Right lobe of liver (tissue), 6 donors: ENCODE results near the gene SIK2. TPM values are rescaled to one million over a fixed set of nuclear protein-coding genes. Genes with fewer than 3 reads are reported as not detected.

Experiments
- ATAC-seq, 4 donors: fragments of 200-7000 bp; cut with Tn5 transposase; one replicate each; pipeline ENCODE4 v1.9.1; 2020; ENCODE audit warnings: mild to moderate bottlenecking in 4 of 4, moderate library complexity in 4 of 4
- DNase-seq, 3 donors: peaks; one replicate each; pipeline ENCODE4 v3.0.0-alpha.2; 2020
- H3K27ac ChIP-seq, 3 donors: fragments of 200-600 bp; one replicate each; pipeline ENCODE4 v1.8.0; 2022
- H3K27me3 ChIP-seq, 2 donors: fragments of 200-600 bp; one replicate each; pipeline ENCODE4 v1.8.0; 2022
- H3K36me3 ChIP-seq, 4 donors: fragments of 200-600 bp; sonication (generic) in 1 of 4; one replicate each; pipeline versions ENCODE4 v1.5.1 to v1.8.0; 2017 to 2022; ENCODE audit warnings: control low read depth in 1 of 4
- H3K4me1 ChIP-seq, 4 donors: fragments of 200-600 bp; sonication (generic) in 1 of 4; one replicate each; pipeline versions ENCODE4 v1.5.1 to v1.8.0; 2017 to 2022; ENCODE audit warnings: control low read depth in 1 of 4
- H3K4me3 ChIP-seq, 3 donors: fragments of 200-600 bp; one replicate each; pipeline ENCODE4 v1.8.0; 2022
- H3K9me3 ChIP-seq, 4 donors: fragments of 200-600 bp; sonication (generic) in 1 of 4; one replicate each; pipeline versions ENCODE4 v1.5.1 to v1.8.0; 2017 to 2022; ENCODE audit warnings: control low read depth in 1 of 4
- POLR2A ChIP-seq: fragments of 450-650 bp; IDR thresholded peaks from one replicate; pipeline ENCODE4 v1.6.1; 2017; ENCODE audit warnings: antibody characterized with exemption, mild to moderate bottlenecking
- WGBS: methylation state at CpG from one replicate; pipeline ENCODE4 v1.1.6; 2018; ENCODE audit warnings: low coverage, low lambda C conversion rate; ENCODE audit not compliant: insufficient coverage; ENCODE audit errors: missing lambda C conversion rate; 5-methylcytosine and 5-hydroxymethylcytosine counted together
- intact Hi-C, 2 donors: fragments of 100-400 bp; cut with DNase I; formaldehyde crosslinking; loops; one replicate each; pipeline versions ENCODE4 v1.11.2 to v1.14.1; 2022
- total RNA-seq, 6 experiments: library from RNA; depleted of rRNA in 2 of 6; stranded (reverse); fragments of >200 nt in 2 of 6; fragmentation: NEBNext Ultra II Directional in 3 of 6; extraction: Animal tissue kit (Norgen Biotek cat#: 25700) in 3 of 6; gene quantifications; one replicate each; pipeline versions ENCODE4 v1.1.0 to v1.2.4, GENCODE V29; 2016 to 2023
- TF ChIP-seq, protein P1 (sequence below), 4 donors: fragments of 200-600 bp in 3 of 4; fragments of 450-650 bp in 1 of 4; IDR thresholded peaks; one replicate each; pipeline versions ENCODE4 v1.5.1 to v1.8.0; 2016 to 2022; ENCODE audit warnings: antibody characterized with exemption in 4 of 4, mild to moderate bottlenecking in 2 of 4
- donor health status: DM: no; HTN: yes; CAD: no.
- donor health status: DM: no; HTN: no; CAD: no.
- donor health status: DM: no; HTN: no; CAD: no.
- donor health status: DM: no; HTN: yes; CAD: no.
- donor health status: DM: no; HTN: yes; CAD: no.

SIK2 gene
- total RNA-seq, 6 experiments from 2014 or later: 15.4 to 39.5 (median 26.4) TPM

DNA sequence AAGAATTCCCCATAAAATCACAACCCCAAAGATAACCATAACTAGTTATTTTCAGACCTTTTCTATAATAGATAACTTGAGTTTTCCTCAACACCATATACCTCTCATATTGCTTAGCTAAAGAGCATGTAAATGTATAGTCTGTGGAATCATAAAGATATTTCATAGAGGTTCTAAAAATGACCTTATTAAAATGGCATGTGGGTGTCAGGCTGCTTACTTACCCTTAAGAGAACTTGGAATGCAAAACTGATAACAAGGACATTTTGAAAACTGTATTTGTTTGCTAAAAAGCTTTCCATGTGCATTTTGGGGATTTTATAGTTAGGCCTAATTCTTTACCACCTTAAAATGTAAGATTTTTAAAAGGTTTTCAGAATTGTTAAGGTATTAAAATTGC is 4.7 kb downstream of the SIK2 start:
- Histone ChIP-seq H3K9me3 (no peaks in the 10 kb centered on the region), H3K36me3 (no peaks in the 10 kb centered on the region), H3K27ac (peak overlapping the region in 2 of 3 donors; percentile 100), H3K27me3 (no peaks in the 10 kb centered on the region), H3K4me3 (no peak overlapping the region), H3K4me1 (peaks cover 0 to 46% (median 11%) of the 10 kb centered on the region in 4 donors)
- no peak for DNase-seq
- TF ChIP-seq, protein P1, sequence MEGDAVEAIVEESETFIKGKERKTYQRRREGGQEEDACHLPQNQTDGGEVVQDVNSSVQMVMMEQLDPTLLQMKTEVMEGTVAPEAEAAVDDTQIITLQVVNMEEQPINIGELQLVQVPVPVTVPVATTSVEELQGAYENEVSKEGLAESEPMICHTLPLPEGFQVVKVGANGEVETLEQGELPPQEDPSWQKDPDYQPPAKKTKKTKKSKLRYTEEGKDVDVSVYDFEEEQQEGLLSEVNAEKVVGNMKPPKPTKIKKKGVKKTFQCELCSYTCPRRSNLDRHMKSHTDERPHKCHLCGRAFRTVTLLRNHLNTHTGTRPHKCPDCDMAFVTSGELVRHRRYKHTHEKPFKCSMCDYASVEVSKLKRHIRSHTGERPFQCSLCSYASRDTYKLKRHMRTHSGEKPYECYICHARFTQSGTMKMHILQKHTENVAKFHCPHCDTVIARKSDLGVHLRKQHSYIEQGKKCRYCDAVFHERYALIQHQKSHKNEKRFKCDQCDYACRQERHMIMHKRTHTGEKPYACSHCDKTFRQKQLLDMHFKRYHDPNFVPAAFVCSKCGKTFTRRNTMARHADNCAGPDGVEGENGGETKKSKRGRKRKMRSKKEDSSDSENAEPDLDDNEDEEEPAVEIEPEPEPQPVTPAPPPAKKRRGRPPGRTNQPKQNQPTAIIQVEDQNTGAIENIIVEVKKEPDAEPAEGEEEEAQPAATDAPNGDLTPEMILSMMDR (IDR thresholded peaks at IDR 0.05): no peak
- TF ChIP-seq POLR2A: no peak
- intact Hi-C loops: loop anchor here in 1 of 2 donors (10.0 kb wide), 1 partner anchor 168 kb away; no protein-coding TSS in a partner anchor
- ATAC-seq: no peak

DNA sequence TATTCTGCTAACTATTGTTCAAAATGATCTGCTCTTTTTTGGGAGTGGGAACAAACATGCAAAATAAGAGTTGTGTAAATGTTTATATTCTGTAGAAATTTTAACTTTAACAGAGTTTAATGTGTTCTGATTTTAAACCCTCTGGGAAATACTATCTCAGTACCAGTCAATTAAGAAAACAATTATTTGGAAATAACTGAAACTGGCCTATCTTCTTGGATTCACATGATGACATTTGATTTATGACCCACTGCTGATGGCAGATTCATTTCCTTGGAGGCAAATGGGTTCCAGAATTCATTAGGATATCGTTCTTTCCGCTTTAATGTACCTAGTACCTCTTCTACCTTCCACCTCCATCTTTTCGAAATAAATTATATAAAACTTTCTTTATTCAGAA is 5.5 kb downstream of the SIK2 start:
- WGBS: 46% methylated on average over 3 of the region's 3 CpGs
- TF ChIP-seq, protein P1 (IDR thresholded peaks at IDR 0.05): no peak
- TF ChIP-seq POLR2A: no peak
- Histone ChIP-seq H3K27me3 (no peaks in the 10 kb centered on the region), H3K27ac (peak overlapping the region in 2 of 3 donors; percentile 100), H3K36me3 (no peaks in the 10 kb centered on the region), H3K4me1 (peaks cover 0 to 46% (median 11%) of the 10 kb centered on the region in 4 donors), H3K9me3 (no peaks in the 10 kb centered on the region), H3K4me3 (no peak overlapping the region)
- DNase-seq (no peak), ATAC-seq (peak; percentile 21 to 55 (median 24))
- intact Hi-C loops: loop anchor here in 1 of 2 donors (10.0 kb wide), 1 partner anchor 167 kb away; no protein-coding TSS in a partner anchor

- TF ChIP-seq, protein P1 (IDR thresholded peaks at IDR 0.05): no peak
- TF ChIP-seq POLR2A: no peak
- ATAC-seq: peak in 3 of 4 donors; percentile 26 to 32 (median 32)
- Histone ChIP-seq H3K36me3 (peaks cover 0 to 12% (median 7%) of the 10 kb centered on the region in 4 donors), H3K27me3 (no peaks in the 10 kb centered on the region), H3K9me3 (no peaks in the 10 kb centered on the region), H3K4me1 (peaks cover 0 to 20% (median 4%) of the 10 kb centered on the region in 4 donors), H3K27ac (no peak overlapping the region), H3K4me3 (no peak overlapping the region)
- no peak for DNase-seq
- 92% methylated on average over 1 of the region's 1 CpG for WGBS
- intact Hi-C loops: loop anchor here (10.0 kb wide), 1 partner anchor 93 kb away; no protein-coding TSS in a partner anchor
Measured at GRCh38 chr11:111612224-111612623, 10.0 kb downstream of the SIK2 start.

DNA sequence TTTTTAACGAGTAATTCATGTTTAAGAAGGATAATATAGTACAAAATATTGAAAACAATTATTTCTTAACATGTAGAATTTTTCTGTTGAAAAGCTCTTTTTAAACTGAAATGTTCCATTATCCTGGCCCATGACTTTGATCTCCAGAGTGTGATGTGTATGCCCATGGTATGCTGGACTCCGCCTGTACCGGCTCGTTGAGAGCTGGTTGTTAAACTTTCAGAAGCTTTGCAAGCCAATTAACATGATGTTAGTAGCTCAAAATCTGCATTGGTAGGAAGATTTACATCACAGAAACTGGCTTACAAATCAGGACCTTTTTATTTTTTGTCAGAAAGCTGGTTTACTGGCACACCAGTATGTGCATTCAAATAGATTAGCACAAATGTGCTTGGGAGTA is 15.0 kb downstream of the SIK2 start:
- Histone ChIP-seq H3K27me3 (no peaks in the 10 kb centered on the region), H3K27ac (no peak overlapping the region), H3K4me3 (no peak overlapping the region), H3K36me3 (peaks cover 0 to 52% (median 24%) of the 10 kb centered on the region in 4 donors), H3K4me1 (no peaks in the 10 kb centered on the region), H3K9me3 (no peaks in the 10 kb centered on the region)
- WGBS: 94% methylated on average over 4 of the region's 4 CpGs
- ATAC-seq (no peak), DNase-seq (no peak)
- TF ChIP-seq, protein P1 (IDR thresholded peaks at IDR 0.05): no peak
- no peak for TF ChIP-seq POLR2A
- intact Hi-C loops: loop anchor here (10.0 kb wide), 1 partner anchor 88 kb away; no protein-coding TSS in a partner anchor

- intact Hi-C loops: no loop called here
- ATAC-seq (no peak), DNase-seq (no peak)
- no peak overlapping the region for H3K4me3 ChIP-seq
- no peak for TF ChIP-seq POLR2A
- TF ChIP-seq, protein P1 (IDR thresholded peaks at IDR 0.05): no peak
- no peaks in the 10 kb centered on the region for H3K9me3 ChIP-seq
- H3K36me3 ChIP-seq: peaks cover 0 to 52% (median 24%) of the 10 kb centered on the region in 4 donors
- H3K27me3 ChIP-seq: no peaks in the 10 kb centered on the region
- H3K4me1 ChIP-seq: peaks cover 0 to 22% (median 4%) of the 10 kb centered on the region in 4 donors
- no peak overlapping the region for H3K27ac ChIP-seq
Measured at GRCh38 chr11:111620518-111620917, 18.3 kb downstream of the SIK2 start.
